Lower leg skin (tissue), 3 donors: ENCODE measurements around the gene PTPN1.

Experiments used
- POLR2A ChIP-seq, 2 donors: fragments of 450-650 bp; IDR thresholded peaks; one replicate each; pipeline ENCODE4 v1.6.1; 2016 to 2017; ENCODE audit warnings: antibody characterized with exemption in 2 of 2, mild to moderate bottlenecking in 1 of 2, moderate library complexity in 1 of 2
- TF ChIP-seq, protein P1 (sequence below), 3 donors: fragments of 450-650 bp; IDR thresholded peaks; one replicate each; pipeline ENCODE4 v1.5.1; 2016; ENCODE audit warnings: antibody characterized with exemption in 3 of 3, mild to moderate bottlenecking in 3 of 3, moderate library complexity in 2 of 3

DNA sequence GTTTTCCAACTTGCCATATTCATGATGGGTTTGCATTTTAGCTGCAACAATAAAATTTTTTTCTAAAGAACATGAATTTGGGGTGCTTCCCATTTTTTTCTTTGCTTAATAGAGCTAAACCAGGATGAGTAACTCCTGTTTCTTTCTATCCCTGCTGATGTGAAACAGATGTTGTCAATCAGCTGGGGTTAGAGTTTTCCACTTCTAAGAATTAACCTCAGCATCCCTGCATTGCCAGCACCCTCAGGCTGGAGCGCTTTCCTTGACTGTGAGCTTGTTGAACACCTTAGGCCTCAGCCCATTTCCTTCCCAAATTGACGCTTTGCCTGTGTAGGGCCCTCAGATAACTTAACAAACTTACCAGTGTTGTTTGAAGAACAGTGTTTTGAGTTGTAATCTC lies 74.5 kb downstream of the PTPN1 start:
- TF ChIP-seq, protein P1, sequence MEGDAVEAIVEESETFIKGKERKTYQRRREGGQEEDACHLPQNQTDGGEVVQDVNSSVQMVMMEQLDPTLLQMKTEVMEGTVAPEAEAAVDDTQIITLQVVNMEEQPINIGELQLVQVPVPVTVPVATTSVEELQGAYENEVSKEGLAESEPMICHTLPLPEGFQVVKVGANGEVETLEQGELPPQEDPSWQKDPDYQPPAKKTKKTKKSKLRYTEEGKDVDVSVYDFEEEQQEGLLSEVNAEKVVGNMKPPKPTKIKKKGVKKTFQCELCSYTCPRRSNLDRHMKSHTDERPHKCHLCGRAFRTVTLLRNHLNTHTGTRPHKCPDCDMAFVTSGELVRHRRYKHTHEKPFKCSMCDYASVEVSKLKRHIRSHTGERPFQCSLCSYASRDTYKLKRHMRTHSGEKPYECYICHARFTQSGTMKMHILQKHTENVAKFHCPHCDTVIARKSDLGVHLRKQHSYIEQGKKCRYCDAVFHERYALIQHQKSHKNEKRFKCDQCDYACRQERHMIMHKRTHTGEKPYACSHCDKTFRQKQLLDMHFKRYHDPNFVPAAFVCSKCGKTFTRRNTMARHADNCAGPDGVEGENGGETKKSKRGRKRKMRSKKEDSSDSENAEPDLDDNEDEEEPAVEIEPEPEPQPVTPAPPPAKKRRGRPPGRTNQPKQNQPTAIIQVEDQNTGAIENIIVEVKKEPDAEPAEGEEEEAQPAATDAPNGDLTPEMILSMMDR (IDR thresholded peaks at IDR 0.05) = no peak
- no peak for TF ChIP-seq POLR2A (IDR thresholded peaks at IDR 0.05)
